DND-41 (cell line): ENCODE measurements around the gene ZNF697.
"Not testable (repeated sequence)": the region's sequence is repeated elsewhere in the genome, so short reads cannot be mapped to it uniquely, and the experiment has no call there.

Experiments used
- CTCF ChIP-seq: IDR thresholded peaks from 2 replicates; pipeline ENCODE4 v1.5.1; 2012; ENCODE audit warnings: borderline replicate concordance, low read length, moderate library complexity, mild to moderate bottlenecking; ENCODE audit not compliant: poor library complexity, severe bottlenecking; ENCODE audit errors: extremely low read depth
- EZH2 ChIP-seq: IDR thresholded peaks from 3 replicates; pipeline ENCODE4 v1.6.1; 2012; ENCODE audit warnings: borderline replicate concordance, low read depth, mild to moderate bottlenecking, moderate library complexity, low read length, inconsistent platforms; ENCODE audit not compliant: severe bottlenecking

- TF ChIP-seq CTCF, EZH2: not testable (repeated sequence)
These were observed 62.3 kb downstream of the ZNF697 start for GRCh38 chr1:119585801-119586200.
